ENCODE data around the gene MLLT3. TPM values are rescaled to one million over a fixed set of nuclear protein-coding genes. Genes with fewer than 3 reads are reported as not detected.

MLLT3 gene
- total and polyA plus RNA-seq, 2 experiments from 2014 or later: 7.1 to 11.9 TPM

DNA sequence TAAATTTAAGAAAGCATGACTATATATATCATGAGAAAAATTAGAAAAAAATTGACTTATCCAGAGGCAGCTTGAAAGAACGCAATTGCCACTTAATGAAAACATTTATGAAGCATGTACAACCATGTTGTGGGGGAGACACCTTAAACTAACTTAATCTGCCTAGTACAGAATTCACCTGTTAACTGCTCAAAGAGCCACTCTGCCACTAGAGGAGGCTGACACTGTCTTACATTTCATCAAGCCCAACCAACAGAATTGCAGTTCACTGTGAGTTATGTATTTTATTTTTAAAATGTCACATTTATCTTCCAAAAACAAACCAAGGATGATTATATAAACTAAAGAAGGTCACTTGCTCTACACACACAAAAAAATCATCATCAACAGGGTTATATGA lies 252.9 kb downstream of the MLLT3 start:
- in situ Hi-C loops (cut with MboI): loop anchor here (25.0 kb wide), 1 partner anchor 568 kb away; no protein-coding TSS in a partner anchor

GRCh38 chr9:20367855-20368254 lies 254.4 kb downstream of the MLLT3 start:
- no peaks in the 10 kb centered on the region for H3K36me3 ChIP-seq (ENCODE audit: low read depth)
- H3K9ac ChIP-seq: no peak overlapping the region
- no peaks in the 10 kb centered on the region for H3K4me1 ChIP-seq (ENCODE audit: insufficient read depth)
- H3K79me2 ChIP-seq (ENCODE audit: insufficient read depth): no peaks in the 10 kb centered on the region
- H3K4me3 ChIP-seq: no peak overlapping the region
- no peak overlapping the region for H3K27ac ChIP-seq
- no peak overlapping the region for H2AFZ ChIP-seq
- WGBS, 2 experiments (ENCODE audit: low coverage in 1 of 2, low lambda C conversion rate in 2 of 2, missing lambda C conversion rate in 2 of 2): 82 to 87% methylated on average over 3 of the region's 3 CpGs
- no peak for DNase-seq
- no peaks in the 10 kb centered on the region for H3F3A ChIP-seq (ENCODE audit: insufficient read depth)
- no peaks in the 10 kb centered on the region for H3K9me2 ChIP-seq (ENCODE audit: insufficient read depth)
- in situ Hi-C loops (cut with MboI): loop anchor here (25.0 kb wide), 1 partner anchor 569 kb away; no protein-coding TSS in a partner anchor
- no peaks in the 10 kb centered on the region for H4K20me1 ChIP-seq (ENCODE audit: insufficient read depth)
- H3K27me3 ChIP-seq (replicated peaks; ENCODE audit: insufficient read depth): no peaks in the 10 kb centered on the region
- H3K4me2 ChIP-seq (ENCODE audit: unreplicated experiment): no peak overlapping the region
- TF ChIP-seq EZH2phosphoT487 (IDR thresholded peaks at IDR 0.05; ENCODE audit: insufficient read depth, low read depth) (no peak), EZH2 (IDR thresholded peaks at IDR 0.05; ENCODE audit: insufficient read depth, poor library complexity, severe bottlenecking) (no peak)
- no peaks in the 10 kb centered on the region for H3K9me3 ChIP-seq (ENCODE audit: low read depth)

More for the DNA sequence above, 252.9 kb downstream of the MLLT3 start:
- H3K36me3 ChIP-seq (ENCODE audit: low read depth): no peaks in the 10 kb centered on the region
- H3F3A ChIP-seq (ENCODE audit: insufficient read depth): no peaks in the 10 kb centered on the region
- H3K4me2 ChIP-seq (ENCODE audit: unreplicated experiment): no peak overlapping the region
- H3K4me1 ChIP-seq (ENCODE audit: insufficient read depth): no peaks in the 10 kb centered on the region
- no peak overlapping the region for H3K4me3 ChIP-seq
- H3K79me2 ChIP-seq (ENCODE audit: insufficient read depth): no peaks in the 10 kb centered on the region
- H2AFZ ChIP-seq: no peak overlapping the region
- H3K9ac ChIP-seq: no peak overlapping the region
- no peaks in the 10 kb centered on the region for H3K9me3 ChIP-seq (ENCODE audit: low read depth)
- no peaks in the 10 kb centered on the region for H4K20me1 ChIP-seq (ENCODE audit: insufficient read depth)
- 94 to 95% methylated on average over 1 of the region's 1 CpG for WGBS, 2 experiments (ENCODE audit: low coverage in 1 of 2, low lambda C conversion rate in 2 of 2, missing lambda C conversion rate in 2 of 2)
- no peaks in the 10 kb centered on the region for H3K27me3 ChIP-seq (replicated peaks; ENCODE audit: insufficient read depth)
- H3K9me2 ChIP-seq (ENCODE audit: insufficient read depth): no peaks in the 10 kb centered on the region
- no peak for TF ChIP-seq EZH2phosphoT487 (IDR thresholded peaks at IDR 0.05; ENCODE audit: insufficient read depth, low read depth)
- no peak for TF ChIP-seq EZH2 (IDR thresholded peaks at IDR 0.05; ENCODE audit: insufficient read depth, poor library complexity, severe bottlenecking)
- DNase-seq: no peak
- no peak overlapping the region for H3K27ac ChIP-seq

DNA sequence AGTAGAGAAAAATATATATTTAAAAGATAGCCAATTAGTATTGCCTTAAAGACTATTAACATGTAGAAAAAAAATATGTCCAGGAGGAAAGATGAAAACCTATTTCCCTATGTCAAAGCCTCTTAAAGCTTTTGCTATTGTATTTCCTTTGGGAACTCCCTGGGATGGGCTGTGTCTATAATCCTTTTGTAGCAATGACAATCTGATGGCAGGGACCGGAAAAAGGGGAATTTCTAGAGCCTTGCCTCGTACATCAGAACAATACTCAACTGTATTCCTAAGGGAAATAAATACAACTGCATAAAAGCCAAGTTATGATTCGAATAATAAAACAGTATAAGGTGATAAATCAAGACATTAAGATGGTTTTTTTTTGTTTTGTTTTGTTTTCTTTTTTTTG lies 257.3 kb downstream of the MLLT3 start:
- in situ Hi-C loops (cut with MboI): loop anchor here (25.0 kb wide), 1 partner anchor 572 kb away; no protein-coding TSS in a partner anchor
- no peak for TF ChIP-seq EZH2phosphoT487 (IDR thresholded peaks at IDR 0.05; ENCODE audit: insufficient read depth, low read depth)
- no peak for TF ChIP-seq EZH2 (IDR thresholded peaks at IDR 0.05; ENCODE audit: insufficient read depth, poor library complexity, severe bottlenecking)
- Histone ChIP-seq H4K20me1 (ENCODE audit: insufficient read depth) (no peaks in the 10 kb centered on the region), H3K36me3 (ENCODE audit: low read depth) (no peaks in the 10 kb centered on the region), H3F3A (ENCODE audit: insufficient read depth) (no peaks in the 10 kb centered on the region), H3K4me2 (ENCODE audit: unreplicated experiment) (no peak overlapping the region), H2AFZ (no peak overlapping the region), H3K9ac (no peak overlapping the region), H3K4me3 (no peak overlapping the region), H3K79me2 (ENCODE audit: insufficient read depth) (no peaks in the 10 kb centered on the region), H3K27me3 (replicated peaks; ENCODE audit: insufficient read depth) (no peaks in the 10 kb centered on the region), H3K9me3 (ENCODE audit: low read depth) (no peaks in the 10 kb centered on the region), H3K4me1 (ENCODE audit: insufficient read depth) (no peaks in the 10 kb centered on the region), H3K27ac (no peak overlapping the region), H3K9me2 (ENCODE audit: insufficient read depth) (no peaks in the 10 kb centered on the region)
- WGBS, 2 experiments (ENCODE audit: low coverage in 1 of 2, low lambda C conversion rate in 2 of 2, missing lambda C conversion rate in 2 of 2): 62 to 68% methylated on average over 3 of the region's 3 CpGs
- no peak for DNase-seq

GRCh38 chr9:20363233-20363632 lies 259.1 kb downstream of the MLLT3 start:
- no peaks in the 10 kb centered on the region for H3K27me3 ChIP-seq (replicated peaks; ENCODE audit: insufficient read depth)
- H3K9me3 ChIP-seq (ENCODE audit: low read depth): no peaks in the 10 kb centered on the region
- no peak overlapping the region for H3K27ac ChIP-seq
- no peak overlapping the region for H3K4me3 ChIP-seq
- TF ChIP-seq EZH2 (IDR thresholded peaks at IDR 0.05; ENCODE audit: insufficient read depth, poor library complexity, severe bottlenecking) (no peak), EZH2phosphoT487 (IDR thresholded peaks at IDR 0.05; ENCODE audit: insufficient read depth, low read depth) (no peak)
- in situ Hi-C loops (cut with MboI): loop anchor here (25.0 kb wide), 1 partner anchor 574 kb away; no protein-coding TSS in a partner anchor
- no peak overlapping the region for H3K9ac ChIP-seq
- no peaks in the 10 kb centered on the region for H3K36me3 ChIP-seq (ENCODE audit: low read depth)
- H4K20me1 ChIP-seq (ENCODE audit: insufficient read depth): no peaks in the 10 kb centered on the region
- WGBS, 2 experiments (ENCODE audit: low coverage in 1 of 2, low lambda C conversion rate in 2 of 2, missing lambda C conversion rate in 2 of 2): 97 to 99% methylated on average over 4 of the region's 4 CpGs
- no peak overlapping the region for H3K4me2 ChIP-seq (ENCODE audit: unreplicated experiment)
- no peaks in the 10 kb centered on the region for H3K9me2 ChIP-seq (ENCODE audit: insufficient read depth)
- H3K79me2 ChIP-seq (ENCODE audit: insufficient read depth): no peaks in the 10 kb centered on the region
- H2AFZ ChIP-seq: no peak overlapping the region
- H3F3A ChIP-seq (ENCODE audit: insufficient read depth): no peaks in the 10 kb centered on the region
- H3K4me1 ChIP-seq (ENCODE audit: insufficient read depth): no peaks in the 10 kb centered on the region
- DNase-seq: no peak

Data from GM23248 (cell line).